ENCODE measurements around the gene STIP1.

DNA sequence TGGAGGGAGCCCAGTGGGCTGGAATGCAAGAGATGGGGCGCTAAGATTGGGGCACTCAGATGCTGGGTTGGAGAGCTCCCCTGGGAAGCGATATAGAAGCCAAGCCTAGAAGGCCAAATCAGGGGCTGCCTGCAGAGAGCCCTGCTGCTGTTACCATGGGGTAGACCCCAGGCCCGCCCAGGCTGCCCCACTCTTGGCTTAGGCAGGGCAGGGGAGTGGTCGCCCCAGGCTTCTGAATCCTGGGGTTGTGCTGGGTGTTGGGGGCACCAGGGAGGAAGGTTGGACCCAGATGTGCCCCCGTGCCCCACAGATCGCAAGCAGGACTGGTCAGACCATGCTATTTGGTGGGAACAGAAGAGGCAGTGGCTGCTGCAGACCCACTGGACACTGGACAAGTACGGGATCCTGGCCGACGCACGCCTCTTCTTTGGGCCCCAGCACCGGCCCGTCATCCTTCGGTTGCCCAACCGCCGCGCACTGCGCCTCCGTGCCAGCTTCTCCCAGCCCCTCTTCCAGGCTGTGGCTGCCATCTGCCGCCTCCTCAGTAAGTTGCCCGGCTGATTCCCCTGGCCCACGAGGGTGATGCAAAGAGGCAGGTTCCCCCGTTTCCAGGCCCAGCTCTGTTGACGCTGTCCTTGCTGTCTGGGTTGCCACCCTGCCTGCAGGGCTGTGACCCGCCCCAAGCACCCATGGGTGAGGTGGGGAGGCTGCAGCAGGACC, 24.5 kb downstream of the STIP1 start:
- no peak for TF ChIP-seq EZH2 (IDR thresholded peaks at IDR 0.05; ENCODE audit: insufficient read depth, low read length)
- no peak for TF ChIP-seq CTCF (IDR thresholded peaks at IDR 0.05; ENCODE audit: insufficient read depth, low read depth, low read length)

Measured in astrocyte (in vitro differentiated cells and primary cell).